Activated gamma-delta T cell treated with Interleukin-2 at 50 U/mL for 16 hours (primary cell): ENCODE measurements around the gene PGGHG.

ENCODE experiments used
- DNase-seq: peaks from one replicate; pipeline ENCODE4 v3.0.0-alpha.2; 2020

The PGGHG gene

GRCh38 chr11:288478-289397, at the start of gene PGGHG:
PGGHG (plus strand) TSS chr11:289126; CDS start chr11:289817, 691 bp downstream.
- DNase-seq, result peak; percentile 64

DNA sequence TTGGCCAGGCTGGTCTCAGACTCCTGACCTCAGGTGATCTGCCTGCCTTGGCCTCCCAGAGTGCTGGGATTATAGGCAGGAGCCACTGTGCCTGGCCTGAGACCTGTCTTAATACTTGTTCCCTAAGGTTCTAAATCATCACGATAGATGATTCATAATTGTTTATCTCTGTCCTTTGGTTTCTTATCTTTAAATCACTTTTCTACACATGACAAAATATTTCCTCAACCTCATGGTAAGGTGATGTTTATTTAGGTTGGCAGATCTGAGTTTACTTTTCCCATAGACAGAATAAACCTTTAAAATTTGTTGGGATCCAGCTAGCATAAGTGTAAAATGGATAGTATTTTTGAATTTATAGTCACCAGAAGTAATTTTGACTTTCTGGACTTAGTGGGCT, 48.6 kb upstream of the PGGHG start:
- no peak for DNase-seq

DNA sequence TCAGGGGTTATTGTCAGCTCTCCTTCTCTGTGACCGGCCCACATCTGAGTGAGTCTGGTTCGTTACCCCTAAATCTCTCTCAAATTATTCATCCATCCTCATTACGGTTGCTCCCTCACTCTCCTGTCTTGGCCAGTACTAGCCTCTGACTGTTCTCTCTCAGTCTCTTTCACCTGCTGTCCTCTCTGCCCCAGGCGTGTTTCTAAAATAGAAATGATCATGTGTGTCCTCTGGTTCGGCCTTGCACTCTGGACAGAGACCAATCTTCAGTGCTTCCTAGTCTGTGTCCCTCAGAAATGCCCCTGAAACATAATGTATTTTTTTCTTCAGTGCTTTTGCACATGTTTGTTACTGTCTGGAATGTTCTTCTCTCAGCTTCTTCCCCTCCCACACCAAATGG, 47.3 kb upstream of the PGGHG start:
- DNase-seq, result no peak

DNA sequence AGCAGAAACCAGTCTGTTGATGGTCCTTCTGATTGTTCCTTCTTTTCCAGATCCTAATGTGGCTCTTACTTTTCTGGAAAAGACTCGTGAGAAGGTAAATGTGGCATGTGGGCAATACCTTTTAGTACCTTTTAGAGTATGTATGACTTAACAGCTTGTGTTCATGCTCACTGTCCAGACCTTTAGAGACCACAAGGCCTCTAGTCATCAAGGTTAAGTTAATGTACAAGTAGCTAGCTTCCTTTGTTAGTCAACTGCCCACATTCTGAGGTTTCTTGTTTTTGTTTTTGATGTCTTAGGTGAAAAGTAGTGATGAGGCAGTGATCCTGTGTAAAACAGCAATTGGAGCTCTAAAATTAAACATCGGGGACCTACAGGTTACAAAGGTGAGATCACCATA, 44.5 kb upstream of the PGGHG start:
- DNase-seq, result no peak

DNA sequence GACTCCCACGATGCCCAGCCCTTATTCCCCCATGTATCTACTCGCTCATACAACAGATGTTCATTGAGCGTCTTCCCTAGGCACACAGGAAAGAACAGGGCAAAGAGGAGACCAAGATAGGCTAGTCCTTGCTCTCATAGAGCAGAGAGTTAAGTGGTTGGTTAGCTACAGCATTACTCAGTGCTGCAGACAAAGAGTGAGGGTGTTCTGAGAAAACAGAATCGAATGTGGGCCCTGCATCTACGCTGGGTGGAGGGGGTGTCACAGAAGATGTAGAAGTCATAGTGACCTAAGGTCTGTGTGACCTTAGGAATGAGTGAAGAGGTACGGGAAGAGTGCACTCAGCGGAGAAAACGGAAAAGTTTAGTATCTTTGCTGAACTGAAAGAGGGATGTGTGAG, 39.9 kb upstream of the PGGHG start:
- DNase-seq, result no peak

- DNase-seq, result no peak
These were observed 38.7 kb upstream of the PGGHG start for GRCh38 chr11:250274-250673.

GRCh38 chr11:250740-251299, 38.1 kb upstream of the PGGHG start:
- DNase-seq, result peak; percentile 83

GRCh38 chr11:251550-251949, 37.4 kb upstream of the PGGHG start:
- no peak for DNase-seq

DNA sequence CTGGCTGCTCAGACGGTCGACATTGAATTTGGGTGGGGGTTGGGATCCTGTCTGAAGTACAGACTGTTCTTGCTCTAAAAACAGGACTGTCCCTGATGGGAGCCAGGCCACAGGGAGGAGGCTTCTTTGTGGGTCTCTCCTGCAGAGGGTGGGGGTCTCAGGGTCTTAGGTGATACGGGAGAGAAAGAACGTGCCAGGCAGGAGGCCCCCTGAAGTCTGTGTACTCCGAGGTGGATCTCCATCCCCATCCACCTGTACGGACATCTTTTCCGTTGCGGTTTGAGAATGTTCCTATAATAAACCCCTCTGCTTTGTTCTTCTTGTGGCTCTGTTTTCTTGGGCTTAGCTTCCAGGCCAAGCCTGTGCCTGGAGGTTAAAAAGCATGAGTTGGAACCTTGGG, 36.3 kb upstream of the PGGHG start:
- no peak for DNase-seq

- no peak for DNase-seq
These were observed 35.6 kb upstream of the PGGHG start for GRCh38 chr11:253160-253885.

- no peak for DNase-seq
These were observed 35.0 kb upstream of the PGGHG start for GRCh38 chr11:253886-254270.

- DNase-seq, result no peak
These were observed 33.8 kb upstream of the PGGHG start for GRCh38 chr11:255176-255575.

DNA sequence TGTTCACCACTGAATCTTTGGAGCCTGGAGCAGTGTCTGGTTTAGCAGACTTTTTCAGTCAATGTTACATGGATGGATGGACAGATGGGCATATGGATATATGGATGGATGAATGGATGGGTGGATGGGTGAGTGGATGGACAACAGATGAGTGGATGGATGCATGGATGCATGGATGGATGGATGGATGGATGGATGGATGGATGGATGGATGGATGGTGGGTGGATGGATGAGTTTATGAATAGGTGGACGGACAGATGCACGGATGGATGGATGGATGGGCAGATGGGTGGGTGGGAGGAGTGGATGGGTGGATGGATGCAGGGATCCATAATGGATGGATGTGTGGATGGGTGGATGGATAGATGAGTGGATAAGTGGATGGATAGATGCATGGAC, 33.1 kb upstream of the PGGHG start:
- no peak for DNase-seq

GRCh38 chr11:256952-257737, 31.8 kb upstream of the PGGHG start:
- DNase-seq, result no peak

- DNase-seq, result no peak
These were observed 31.0 kb upstream of the PGGHG start for GRCh38 chr11:257766-258493.

- DNase-seq, result no peak
These were observed 29.5 kb upstream of the PGGHG start for GRCh38 chr11:259413-259812.

- no peak for DNase-seq
These were observed 27.3 kb upstream of the PGGHG start for GRCh38 chr11:261624-262023.

DNA sequence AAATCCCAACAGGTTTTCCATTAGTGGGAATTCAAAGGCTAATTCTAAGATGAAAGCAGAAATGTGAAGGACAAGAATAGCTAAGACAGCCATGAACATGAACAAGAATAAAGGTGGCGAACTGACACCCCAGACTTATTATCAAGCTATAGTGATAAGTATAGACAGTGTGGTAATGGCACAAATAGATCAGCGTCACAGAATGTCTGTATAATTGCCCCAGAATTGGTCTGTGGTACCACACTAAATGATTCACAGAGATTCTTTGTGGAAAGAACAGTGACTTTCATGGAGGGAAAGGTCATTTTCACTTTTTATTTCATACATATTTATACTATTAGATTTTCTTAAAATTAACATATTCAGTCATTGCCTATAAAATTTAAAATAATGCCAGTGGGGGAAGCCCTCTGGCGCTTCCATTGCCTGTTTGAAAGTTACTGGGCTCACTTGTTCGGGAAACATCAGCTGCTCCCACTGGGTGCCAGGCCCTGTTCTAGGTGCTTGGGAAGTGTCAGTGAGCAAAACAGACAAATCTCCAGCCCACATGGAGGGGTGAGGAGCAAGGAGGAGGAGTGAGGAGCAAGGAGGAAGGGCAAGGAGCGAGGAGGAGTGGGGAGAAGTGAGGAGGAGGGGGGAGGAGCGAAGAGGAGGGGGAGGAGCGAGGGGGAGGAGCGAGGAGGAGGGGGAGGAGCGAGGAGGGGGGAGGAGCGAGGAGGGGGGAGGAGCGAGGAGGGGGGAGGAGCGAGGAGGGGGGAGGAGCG, 22.1 kb upstream of the PGGHG start:
- DNase-seq, result no peak

DNA sequence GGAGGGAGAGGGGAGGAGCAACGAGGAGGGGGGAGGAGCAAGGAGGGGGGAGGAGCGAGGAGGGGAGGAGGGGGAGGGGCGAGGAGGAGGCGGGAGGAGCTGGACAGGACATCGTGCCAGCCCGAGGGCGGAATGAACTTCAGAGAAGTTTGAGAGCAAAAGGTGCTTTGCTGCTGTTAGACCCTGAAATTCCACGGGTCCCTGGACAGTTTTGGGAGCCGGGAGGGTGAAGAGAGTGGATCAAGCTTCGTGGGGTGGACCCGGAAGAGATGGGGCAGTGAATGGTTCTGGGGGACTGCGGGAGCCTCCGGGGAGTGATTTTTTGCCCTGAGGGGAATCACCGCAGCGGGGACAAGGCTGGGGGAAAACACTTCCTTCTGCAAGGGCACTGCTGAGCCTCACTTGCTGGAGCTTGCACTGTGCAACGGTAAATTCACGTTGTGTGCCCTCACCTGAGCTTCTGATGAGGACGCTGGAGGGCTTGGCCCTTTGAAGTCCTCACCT, 21.4 kb upstream of the PGGHG start:
- peak; percentile 59 for DNase-seq

- peak; percentile 61 for DNase-seq
These were observed 20.2 kb upstream of the PGGHG start for GRCh38 chr11:268716-269145.
